HG02571 (cell line): ENCODE results near the gene IGF1R.

Experiments
- ATAC-seq: cut with Tn5 transposase; IDR thresholded peaks from one replicate; pipeline ENCODE4 v1.9.1; 2021; ENCODE audit warnings: mild to moderate bottlenecking, moderate library complexity; ENCODE audit not compliant: unreplicated experiment

IGF1R gene

DNA sequence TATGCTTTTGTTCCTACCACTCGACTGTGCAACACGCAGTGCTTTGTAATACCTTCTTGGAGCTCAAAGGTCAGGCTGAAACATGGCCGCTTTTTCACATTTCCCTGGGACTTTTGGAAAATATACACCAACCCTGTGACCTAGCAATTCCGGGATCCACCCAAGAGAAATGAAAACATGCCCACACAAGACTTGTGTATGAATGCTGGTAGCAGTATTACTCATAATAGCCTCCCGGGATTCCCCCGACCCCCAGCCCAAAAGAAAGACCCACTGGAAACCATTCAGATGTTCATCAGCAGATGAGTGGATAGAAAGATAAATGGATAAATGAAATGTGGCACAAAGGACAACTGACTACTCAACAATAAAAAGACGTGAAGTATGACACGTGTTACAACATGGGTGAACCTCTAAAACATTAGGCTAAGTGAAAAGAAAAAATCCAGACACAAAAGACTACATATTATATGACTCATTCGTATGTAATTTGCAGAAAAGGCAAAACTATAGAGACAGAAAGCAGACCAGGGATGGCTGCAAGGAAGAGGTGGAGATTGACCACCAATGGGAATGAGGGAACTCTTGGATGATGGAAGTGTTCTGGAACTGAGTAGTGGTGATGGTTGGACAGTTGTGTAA is 255.2 kb downstream of the IGF1R start:
- ATAC-seq = no peak

DNA sequence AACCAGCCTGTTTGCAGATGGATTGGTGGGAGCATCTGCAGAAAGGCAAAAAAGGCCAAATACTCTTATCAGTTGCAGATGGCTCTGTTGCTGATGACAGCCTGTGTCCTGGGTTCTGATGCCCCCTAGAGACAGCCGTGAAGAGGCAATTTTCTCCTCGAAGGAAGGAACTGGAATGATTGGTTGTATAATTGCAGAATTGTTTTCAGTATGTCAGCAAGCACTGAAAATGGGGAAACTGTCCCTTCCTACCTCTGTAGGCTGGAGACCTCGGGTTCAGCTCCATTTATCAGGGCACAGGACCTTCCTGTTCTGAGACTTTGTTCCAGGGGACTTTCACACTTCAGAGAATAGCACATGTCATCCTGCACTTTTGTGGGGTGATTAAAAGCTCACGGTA is 256.2 kb downstream of the IGF1R start:
- ATAC-seq = no peak

DNA sequence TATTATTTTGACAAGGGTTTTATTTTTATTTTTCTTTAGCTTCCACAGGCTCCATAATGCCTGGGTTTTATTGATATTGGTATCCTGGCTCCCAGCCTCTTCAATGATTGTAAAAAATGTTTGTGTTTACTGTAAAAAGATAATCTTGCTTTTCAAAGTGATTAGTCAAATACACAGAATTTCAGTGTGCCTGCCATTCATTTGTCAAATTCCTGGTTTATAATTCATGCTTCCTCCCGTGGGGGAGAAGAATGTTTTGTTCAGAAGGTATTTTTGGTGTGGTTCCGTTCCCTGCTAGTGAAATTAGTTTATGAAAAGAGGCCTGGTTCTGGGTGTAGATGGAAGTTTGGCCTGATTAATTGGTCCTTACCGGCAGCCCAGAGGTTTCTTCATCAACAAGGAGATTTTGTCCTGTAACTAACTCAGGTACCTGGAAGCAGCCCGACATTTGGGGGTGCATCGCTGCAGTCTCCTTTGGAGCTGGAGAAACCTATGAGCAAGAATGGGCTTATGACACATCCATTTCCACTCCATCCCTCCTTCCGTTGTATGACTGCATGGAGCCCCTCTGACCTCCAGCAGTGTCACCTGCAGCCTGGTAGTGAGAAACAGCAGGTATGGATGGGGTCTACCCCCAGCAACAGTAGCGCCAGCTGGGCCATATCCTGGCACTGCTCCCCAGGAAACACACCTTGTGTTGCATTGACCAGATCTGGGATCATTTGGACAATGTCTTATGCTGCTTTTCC is 257.8 kb downstream of the IGF1R start:
- ATAC-seq = no peak

DNA sequence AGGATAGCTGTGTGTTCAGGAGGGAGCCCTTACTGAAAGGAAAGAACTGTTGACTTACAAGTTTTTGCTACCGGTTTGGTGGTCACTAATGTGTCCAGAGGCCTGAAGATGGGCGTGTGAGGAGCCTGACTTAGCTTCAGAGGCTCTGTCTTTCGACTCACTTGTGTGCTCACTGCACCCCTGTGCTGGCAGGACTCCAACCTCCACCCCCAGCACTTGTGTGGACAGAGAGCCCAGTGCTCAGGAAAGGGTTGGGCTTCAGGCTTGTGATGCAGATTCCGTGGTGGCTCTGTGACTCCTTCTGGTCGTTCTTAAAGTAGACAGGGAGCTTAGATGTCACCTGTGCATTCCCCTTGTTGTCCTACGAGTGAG is 258.4 kb downstream of the IGF1R start:
- ATAC-seq = no peak

DNA sequence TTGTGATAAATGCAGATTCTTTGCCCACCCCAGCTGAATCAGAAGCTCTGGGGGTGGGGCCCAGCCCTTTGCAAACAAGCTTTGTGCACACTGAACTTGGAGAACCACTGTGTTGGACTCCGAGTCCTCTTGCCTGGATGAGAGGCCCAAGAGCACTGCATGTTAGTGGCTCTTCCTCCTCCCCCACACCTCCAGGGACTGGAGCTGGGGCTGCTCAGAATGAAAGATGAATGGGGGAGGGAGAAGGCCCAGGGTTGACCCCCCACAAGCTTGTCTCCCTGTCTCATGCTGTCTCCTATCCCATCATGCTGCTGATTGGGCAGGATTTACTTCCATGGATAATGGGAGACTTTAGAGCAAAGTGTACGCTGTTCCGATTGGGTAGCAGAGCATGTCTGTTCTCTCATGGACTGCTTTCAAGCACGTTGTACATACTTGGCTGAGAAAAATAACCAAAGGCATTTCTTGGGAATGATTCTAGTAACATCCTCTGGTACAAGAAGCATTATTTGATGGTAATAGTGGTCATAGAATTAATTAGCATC is 259.7 kb downstream of the IGF1R start:
- no peak for ATAC-seq

DNA sequence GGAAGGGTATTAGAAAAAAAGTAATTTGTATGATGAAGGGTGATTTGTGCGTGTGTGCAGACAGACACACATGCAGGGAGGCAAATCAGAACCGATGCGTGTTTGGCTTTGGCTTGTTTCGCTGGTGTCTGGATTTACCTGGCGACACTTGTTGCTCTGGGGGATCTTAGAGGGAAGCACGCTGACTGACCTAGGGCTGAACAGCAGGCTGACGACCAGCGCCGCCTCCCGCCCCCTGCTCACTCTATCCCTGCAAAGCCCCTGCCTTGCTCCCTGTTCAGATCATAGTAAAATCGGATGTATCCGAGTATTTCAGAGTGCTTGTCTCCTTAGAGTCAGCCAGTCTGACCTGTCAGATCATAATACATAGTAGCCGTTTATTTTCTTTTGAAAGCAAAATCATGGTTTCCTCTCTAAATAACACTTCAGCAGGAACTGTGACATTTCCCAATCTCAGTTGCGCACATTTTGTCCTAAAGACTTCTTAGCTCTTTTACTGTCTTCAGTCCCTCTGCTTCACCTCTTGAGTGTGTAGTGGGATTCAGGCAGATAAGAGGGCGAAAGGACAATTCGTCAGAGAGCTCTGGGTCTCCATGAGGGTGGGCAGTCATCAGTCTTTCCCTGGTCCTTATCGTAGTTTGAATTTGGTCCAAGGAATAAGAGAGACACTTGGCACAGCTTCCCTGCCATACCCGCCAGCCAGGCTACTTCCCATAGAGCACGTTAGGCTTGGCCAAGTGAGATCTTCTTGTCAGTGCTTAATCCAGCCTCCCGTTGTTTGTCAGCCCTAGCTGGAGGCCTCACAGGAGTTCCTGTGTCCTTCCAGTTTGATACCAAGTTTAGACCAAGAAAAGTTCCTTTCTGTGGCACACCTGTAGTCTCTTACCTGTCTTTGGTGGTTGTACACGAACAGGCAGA is 261.9 kb downstream of the IGF1R start:
- ATAC-seq = no peak

DNA sequence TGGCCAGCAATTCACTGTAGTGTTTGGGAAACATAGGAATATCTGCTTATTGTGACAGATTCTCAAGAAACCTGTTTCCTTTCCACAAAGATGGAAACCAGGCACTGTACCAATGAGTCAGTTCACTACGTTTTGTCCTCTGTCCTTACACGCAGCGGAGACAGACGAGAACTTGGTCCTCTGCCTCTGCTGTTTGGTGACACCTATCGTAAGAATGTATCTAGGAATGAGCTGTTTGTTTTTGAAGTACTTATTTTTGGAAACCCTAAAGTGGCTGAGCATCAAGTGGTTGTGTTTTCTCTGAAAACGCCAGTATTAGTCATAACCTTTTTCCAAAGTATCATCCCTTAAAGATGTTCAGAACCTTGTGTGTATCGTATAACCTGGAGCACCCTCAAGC is 266.3 kb downstream of the IGF1R start:
- ATAC-seq = no peak

DNA sequence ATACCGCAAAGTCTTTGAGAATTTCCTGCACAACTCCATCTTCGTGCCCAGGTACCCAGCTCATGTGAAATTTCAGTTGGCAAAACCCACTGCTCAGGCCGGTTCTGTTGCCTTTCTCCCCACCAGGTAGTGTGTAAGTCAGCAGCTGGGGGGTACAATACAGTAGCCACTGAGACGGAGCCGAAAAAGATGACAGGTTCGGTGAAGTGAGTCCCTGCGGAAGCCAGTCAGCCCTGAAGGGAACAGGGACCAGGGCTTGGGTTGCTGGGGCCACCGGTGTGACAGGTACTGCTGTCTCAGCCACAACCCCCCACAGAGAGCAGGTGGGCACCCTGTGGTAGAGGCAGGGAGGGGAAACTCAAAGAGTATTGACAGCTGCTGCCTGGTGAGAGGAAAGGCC is 268.5 kb downstream of the IGF1R start:
- no peak for ATAC-seq

DNA sequence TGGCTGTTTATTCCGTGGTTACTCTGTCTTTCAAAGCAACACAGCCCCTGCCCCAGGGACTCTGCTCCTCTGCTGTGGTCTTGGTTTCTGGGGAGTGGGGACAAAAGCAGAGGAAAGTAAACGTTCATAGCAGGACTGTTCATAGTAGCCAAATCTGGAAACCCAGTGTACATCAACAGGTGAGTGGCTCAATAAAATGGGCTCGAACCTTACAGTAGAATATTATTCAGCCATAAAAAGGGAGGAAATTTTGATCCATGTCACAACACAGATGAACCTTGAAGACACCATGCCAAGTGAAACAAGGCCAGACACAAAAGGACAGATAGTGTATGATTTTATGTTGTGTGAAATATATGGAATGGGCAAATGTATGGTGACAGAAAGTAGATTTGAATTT is 269.1 kb downstream of the IGF1R start:
- ATAC-seq = no peak

DNA sequence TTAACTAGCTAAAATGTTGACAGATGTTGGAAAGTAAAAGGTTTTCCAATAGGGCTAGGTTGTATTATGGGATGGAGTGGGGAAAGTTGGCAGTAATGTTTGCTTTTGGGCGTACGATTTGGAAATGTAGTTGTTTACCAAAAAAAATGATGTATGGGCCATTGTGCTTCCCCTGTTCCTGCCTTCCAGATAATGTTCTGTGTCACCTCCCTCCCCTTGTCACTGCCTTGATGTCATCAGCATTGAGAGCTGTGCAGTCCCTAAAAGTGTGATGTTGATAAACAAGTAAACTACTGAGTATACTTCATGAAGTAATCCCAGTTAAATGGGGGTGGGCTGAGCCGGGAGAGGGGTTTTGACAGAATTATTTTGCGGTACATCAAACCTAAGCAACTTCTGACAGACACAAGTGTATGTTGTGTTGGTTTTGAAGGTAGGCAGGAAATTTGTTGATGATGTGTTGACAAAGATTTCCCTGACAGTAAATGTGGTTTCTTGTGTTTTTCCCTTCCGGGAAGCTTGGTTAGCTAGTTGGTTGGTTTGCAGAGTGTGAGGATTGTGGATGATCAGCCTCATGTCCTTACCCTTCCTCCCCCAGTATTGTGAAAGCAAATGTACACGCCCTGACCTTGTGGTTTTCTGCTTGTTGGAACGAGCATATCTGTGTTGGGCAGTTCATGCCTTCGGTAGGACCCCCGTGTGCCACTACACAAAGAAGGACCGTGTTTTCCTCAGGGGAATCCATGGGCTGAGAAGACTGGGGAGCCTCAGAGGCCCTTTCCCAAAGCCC is 271.9 kb downstream of the IGF1R start:
- ATAC-seq = no peak

DNA sequence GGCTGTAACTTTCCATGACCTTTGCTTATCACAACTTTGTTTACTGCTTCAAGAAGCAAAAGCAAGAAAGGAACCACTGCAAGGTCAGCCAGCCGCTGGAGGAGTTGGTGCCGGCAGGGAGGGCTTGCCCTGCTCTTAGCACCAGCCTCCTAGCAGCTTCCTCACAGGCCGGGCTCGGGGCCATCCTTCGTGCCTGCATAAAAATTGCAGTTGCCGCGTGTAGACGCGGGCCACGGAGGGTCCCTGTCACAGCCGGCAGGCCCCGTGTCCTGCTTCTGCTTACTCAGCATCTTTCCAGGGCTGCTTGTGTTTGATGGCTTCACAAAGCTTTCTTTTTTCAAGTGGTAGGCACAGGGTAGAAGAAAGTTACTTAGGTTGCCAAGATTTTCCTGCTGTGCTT is 274.8 kb downstream of the IGF1R start:
- ATAC-seq = no peak

DNA sequence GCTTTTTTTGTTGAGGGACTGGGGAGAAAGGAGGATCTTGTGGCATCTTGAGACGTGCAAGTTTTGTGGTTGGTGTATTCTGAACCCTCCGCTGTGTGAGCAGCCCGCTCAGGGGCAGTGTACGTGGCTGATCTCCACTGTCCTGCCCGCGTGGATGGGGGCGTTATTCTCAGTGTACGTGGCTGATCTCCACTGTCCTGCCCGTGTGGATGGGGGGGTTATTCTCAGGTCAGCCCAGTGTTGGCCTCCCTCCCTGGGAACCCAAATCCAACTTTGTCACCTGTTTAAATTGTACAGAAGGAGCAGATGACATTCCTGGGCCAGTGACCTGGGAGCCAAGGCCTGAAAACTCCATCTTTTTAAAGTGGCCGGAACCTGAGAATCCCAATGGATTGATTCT is 275.2 kb downstream of the IGF1R start:
- no peak for ATAC-seq

DNA sequence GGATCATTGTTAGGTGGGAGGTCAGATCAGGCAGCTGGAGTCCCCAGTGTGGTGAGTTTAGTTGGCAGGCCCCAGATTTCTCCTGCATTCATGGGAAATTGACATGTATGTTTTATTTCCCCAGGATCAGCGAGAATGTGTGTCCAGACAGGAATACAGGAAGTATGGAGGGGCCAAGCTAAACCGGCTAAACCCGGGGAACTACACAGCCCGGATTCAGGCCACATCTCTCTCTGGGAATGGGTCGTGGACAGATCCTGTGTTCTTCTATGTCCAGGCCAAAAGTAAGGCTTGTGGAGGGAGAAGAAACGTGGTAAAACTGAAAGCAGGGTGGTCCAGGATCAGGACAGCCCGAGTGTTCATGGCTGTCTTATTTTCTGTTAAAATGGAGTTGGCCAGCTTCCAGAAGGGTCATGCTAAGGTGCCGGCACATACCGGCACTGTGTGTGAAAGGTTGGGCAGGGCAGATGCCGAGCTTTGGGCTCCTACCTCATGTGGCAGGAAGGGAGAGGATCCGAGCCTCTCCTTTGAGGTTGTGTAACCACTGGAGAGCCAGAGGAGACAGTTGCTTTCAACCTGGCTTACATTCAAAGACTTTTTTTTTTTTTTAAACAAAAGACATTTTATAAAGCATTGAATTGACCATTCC is 276.2 kb downstream of the IGF1R start:
- ATAC-seq = no peak

DNA sequence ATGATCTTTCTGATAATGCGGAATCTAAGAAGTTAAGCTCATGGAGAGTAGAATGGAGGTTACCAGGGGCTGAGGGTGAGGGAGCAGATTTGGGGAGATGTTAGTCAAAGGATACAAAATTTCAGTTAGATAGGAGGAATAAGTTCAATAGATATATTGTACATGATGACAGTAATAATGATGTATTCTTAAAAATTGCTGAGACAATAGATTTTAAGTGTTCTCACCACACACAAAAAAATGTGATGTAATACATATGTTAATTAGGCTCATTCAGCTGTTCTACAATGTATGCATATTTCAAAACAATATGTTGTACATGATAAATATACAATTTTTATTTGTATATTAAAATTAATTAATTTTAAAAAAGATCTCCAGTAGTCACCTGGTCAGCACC is 277.9 kb downstream of the IGF1R start:
- ATAC-seq = no peak

DNA sequence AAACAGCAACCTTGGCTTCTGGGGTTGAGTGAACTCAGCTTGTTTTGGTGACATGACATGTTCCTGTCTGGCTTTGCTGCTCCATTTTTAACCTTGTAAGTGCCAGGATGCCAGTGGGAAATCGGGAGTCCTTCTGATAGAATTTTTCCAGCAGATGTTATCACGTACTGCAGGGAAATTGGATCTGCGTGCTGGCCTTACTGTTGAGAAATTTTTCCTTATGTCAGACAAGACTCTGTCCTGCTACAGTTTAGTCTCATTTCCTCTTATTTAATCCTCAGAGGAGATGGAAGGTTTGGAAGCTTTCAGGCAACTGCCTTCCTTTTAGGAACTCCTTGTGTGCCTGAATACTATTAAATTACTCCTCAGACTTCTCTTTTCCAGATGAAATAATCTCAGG is 278.7 kb downstream of the IGF1R start:
- ATAC-seq = no peak

DNA sequence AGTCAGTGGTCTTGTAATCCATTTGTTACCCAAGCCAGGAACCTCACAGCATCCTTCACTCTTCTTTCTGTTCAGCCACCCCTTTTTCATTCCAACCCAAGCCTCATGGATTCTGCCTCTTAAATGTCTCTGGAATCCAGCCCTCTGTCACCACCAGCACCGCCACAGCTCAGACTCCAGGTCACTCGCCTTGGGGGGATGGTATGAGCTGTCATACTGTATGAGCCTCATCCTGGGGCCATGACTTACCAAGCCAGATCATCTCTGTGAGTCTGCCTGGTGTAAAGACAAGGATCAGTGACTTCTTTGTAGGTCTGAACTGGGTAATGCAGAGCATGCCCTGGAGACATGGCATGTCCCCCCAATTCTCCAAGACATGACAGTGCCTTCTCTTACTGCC is 279.7 kb downstream of the IGF1R start:
- ATAC-seq = no peak

DNA sequence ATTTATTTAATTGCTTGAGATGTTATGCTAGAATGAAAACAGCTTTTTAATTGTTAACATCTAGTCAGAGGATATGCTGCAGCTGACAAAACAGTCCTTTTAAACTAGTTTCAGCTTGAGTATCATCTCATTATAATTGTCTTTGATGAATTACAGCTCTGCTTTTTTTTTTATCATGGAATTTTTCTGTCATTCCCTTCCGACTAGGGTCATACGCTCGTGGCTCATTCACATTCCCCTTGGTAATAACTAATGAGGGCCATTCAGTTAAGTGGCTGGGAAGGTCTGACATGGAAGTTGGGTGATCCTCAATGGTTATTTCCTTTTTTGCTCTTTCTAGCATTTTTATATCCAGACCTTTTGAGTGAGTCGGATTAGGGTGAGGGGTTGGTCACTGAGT is 282.2 kb downstream of the IGF1R start:
- ATAC-seq = no peak

DNA sequence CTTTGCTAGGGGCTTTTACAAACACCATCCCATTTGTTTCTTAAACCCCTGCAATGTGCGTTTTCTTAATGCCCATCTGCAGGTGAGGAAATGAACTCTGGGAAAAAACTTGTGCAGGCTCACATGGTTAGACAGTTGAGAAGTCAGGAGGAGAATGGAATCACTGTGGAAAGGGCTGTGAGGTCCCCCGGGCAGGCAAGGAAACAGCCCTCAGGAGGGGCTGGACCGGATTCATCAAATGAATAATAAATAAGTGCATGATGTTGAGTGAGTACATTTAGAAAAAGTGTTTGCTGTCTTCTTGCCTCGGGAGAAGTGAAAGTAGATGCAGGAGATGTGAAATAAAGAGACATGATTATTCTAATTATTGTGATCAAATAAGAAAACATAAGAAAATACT is 282.7 kb downstream of the IGF1R start:
- no peak for ATAC-seq

DNA sequence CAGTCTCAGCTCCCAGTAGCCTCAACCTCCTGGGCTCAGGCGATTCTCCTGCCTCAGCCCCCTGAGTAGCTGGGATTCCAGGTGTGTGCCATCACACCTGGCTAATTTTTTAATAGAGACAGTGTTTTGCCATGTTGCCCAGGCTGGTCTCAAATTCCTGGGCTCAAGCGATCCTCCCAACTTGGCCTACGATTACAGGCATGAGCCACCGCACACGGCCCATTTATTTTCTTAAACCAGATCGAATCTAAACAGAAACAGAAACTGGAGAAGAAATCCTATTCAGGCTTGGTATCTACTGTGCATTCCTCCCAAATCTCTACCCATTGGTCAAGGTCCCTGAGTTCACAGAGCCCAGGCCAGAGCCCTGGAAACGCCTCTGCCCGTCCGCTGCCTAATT is 285.1 kb downstream of the IGF1R start:
- ATAC-seq = no peak

DNA sequence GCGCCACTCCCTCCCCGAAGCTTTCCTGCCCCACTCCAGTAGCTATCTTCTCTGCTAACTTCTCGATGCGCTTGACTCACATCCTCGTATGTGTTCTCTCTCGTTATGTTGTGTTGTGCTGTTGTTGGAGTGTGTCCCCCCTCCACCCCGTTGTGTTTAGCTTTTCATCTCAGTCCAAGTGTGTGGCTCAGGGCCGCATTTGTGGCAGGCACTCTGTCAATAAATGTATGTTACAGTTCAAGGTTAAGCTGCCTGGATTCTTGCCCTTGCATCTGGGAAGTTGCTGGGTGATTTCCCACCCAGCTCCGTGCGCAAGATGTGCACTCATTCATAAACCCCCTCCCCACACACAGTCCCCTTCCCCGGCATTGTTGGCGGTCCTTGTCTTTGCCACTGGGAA is 287.4 kb downstream of the IGF1R start:
- no peak for ATAC-seq
